Fibroblast of the aortic adventitia (primary cell): ENCODE measurements around the gene HINT2. TPM values are rescaled to one million over a fixed set of nuclear protein-coding genes. Genes with fewer than 3 reads are reported as not detected.

ENCODE experiments used
- DNase-seq: peaks from one replicate; pipeline ENCODE4 v3.0.0-alpha.2; 2010; ENCODE audit warnings: low read depth
- H3K4me3 ChIP-seq: 2 replicates; pipeline ENCODE4 v1.5.1; 2011; ENCODE audit warnings: low read depth, mild to moderate bottlenecking, control low read depth, low read length, moderate library complexity
- CTCF ChIP-seq: IDR thresholded peaks from 2 replicates; pipeline ENCODE4 v1.5.1; 2011; ENCODE audit warnings: mild to moderate bottlenecking, low read length, control low read depth, inconsistent platforms; ENCODE audit not compliant: insufficient read depth
- total RNA-seq: library from RNA; depleted of rRNA; stranded (reverse); fragments of >200 nt; gene quantifications from 2 replicates; pipeline ENCODE4 v1.2.3, GENCODE V29; 2012; ENCODE audit warnings: low replicate concordance

Gene HINT2
- total RNA-seq, 1 donor = 24.9 TPM

- H3K4me3 ChIP-seq = no peak overlapping the region
- DNase-seq = peak; percentile 78
- TF ChIP-seq CTCF = no peak
These were observed 33.1 kb upstream of the HINT2 start for GRCh38 chr9:35847792-35848572.

DNA sequence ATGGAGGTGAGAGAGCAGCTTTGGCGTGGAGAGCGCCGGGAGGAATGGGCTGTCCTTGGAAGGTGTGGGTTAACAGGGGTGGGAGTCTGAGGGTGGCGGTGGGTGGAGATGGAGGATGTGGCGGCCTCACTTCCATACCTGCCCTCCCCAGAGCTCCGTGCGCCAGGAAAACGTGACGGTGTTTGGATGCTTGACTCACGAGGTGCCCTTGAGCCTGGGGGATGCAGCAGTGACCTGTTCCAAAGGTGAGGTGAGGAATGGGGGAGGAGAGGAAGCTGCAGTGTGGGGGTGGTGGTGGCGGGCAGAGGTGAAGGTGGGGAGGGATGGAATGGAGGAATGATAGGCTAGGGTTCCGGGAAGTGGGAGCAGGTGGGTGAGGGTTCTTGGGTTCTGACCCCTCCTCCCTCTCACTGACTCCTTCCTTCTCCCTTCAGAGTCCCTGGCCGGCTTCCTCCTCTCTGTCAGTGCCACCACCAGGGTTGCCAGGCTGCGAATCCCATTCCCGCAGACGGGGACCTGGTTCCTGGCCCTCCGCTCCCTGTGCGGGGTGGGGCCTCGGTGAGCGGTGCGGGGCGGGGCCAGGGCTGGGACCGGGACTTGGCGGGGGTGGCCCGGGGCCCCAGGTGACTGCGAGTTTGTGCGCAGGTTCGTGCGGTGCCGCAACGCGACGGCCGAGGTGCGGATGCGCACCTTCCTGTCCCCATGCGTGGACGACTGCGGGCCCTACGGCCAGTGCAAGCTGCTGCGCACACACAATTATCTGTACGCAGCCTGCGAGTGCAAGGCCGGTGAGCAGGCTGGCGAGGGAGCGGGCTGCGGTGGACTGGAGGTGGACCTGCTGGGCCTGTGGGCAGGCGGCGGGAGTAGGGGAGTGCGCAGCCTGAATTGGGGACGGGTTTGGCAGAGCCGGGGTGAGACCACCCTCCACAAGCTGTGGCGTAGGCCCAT is 31.3 kb upstream of the HINT2 start:
- no peak for DNase-seq
- TF ChIP-seq CTCF = no peak
- H3K4me3 ChIP-seq = no peak overlapping the region

GRCh38 chr9:35844628-35845270 is 29.9 kb upstream of the HINT2 start:
- peak; percentile 98 for DNase-seq
- H3K4me3 ChIP-seq = no peak overlapping the region
- TF ChIP-seq CTCF = no peak

GRCh38 chr9:35842795-35843194 is 28.0 kb upstream of the HINT2 start:
- no peak overlapping the region for H3K4me3 ChIP-seq
- TF ChIP-seq CTCF = no peak
- no peak for DNase-seq

GRCh38 chr9:35842020-35842745 is 27.3 kb upstream of the HINT2 start:
- no peak for TF ChIP-seq CTCF
- DNase-seq = no peak

GRCh38 chr9:35841645-35841900 is 26.7 kb upstream of the HINT2 start:
- no peak for DNase-seq
- no peak overlapping the region for H3K4me3 ChIP-seq
- TF ChIP-seq CTCF = no peak

More at GRCh38 chr9:35842020-35842745, 27.3 kb upstream of the HINT2 start:
- H3K4me3 ChIP-seq = no peak overlapping the region
